Neural progenitor cell (in vitro differentiated cells): Measurements from ENCODE around the gene SEPTIN2. TPM values are rescaled to one million over a fixed set of nuclear protein-coding genes. Genes with fewer than 3 reads are reported as not detected.
A peak's percentile ranks its signal among the peaks of the same experiment; 100 is the strongest.

Experiments used
- DNase-seq: peaks from one replicate; pipeline ENCODE4 v3.0.0-alpha.2; 2016; ENCODE audit warnings: low spot score
- H2AFZ ChIP-seq: fragments of 200-600 bp; sonication (generic); replicated peaks from 2 replicates; pipeline ENCODE4 v1.6.1; 2016; ENCODE audit warnings: antibody characterized with exemption
- H3F3A ChIP-seq: fragments of 200-600 bp; sonication (generic); 2 replicates; pipeline ENCODE4 v1.6.1; 2016; ENCODE audit warnings: antibody characterized with exemption, low read depth
- H3K27ac ChIP-seq: fragments of 200-600 bp; sonication (generic); 2 replicates; pipeline ENCODE4 v1.5.1; 2016; ENCODE audit warnings: mild to moderate bottlenecking
- H3K27me3 ChIP-seq: fragments of 200-600 bp; sonication (generic); 2 replicates; pipeline ENCODE4 v1.6.1; 2016; ENCODE audit warnings: mild to moderate bottlenecking, moderate library complexity
- H3K36me3 ChIP-seq: fragments of 200-600 bp; sonication (generic); 2 replicates; pipeline ENCODE4 v1.5.1; 2016
- H3K4me1 ChIP-seq: fragments of 200-600 bp; sonication (generic); 2 replicates; pipeline ENCODE4 v1.6.1; 2016; ENCODE audit warnings: mixed run types
- H3K4me2 ChIP-seq: fragments of 200-600 bp; sonication (generic); 2 replicates; pipeline ENCODE4 v1.6.1; 2016
- H3K4me3 ChIP-seq: fragments of 200-600 bp; sonication (generic); 2 replicates; pipeline ENCODE4 v1.5.1; 2016
- H3K79me2 ChIP-seq: fragments of 200-600 bp; sonication (generic); 2 replicates; pipeline ENCODE4 v1.6.1; 2016; ENCODE audit warnings: low read depth
- H3K9ac ChIP-seq: fragments of 200-600 bp; sonication (generic); 2 replicates; pipeline ENCODE4 v1.6.1; 2016
- H3K9me3 ChIP-seq: fragments of 200-600 bp; sonication (generic); 2 replicates; pipeline ENCODE4 v1.5.1; 2016; ENCODE audit warnings: low read depth
- H4K20me1 ChIP-seq: fragments of 200-600 bp; sonication (generic); 2 replicates; pipeline ENCODE4 v1.6.1; 2016; ENCODE audit warnings: low read depth
- H3K27ac Mint-ChIP-seq: 3 replicates; pipeline ENCODE4 v1.8.0; 2021; ENCODE audit warnings: mixed read lengths
- H3K27me3 Mint-ChIP-seq: 2 replicates; pipeline ENCODE4 v1.8.0; 2022; ENCODE audit warnings: low read depth, mild to moderate bottlenecking, inconsistent platforms, moderate library complexity, mixed read lengths; ENCODE audit not compliant: insufficient read depth
- H3K36me3 Mint-ChIP-seq: 3 replicates; pipeline ENCODE4 v1.8.0; 2021; ENCODE audit warnings: mixed read lengths
- H3K4me1 Mint-ChIP-seq: 3 replicates; pipeline ENCODE4 v1.8.0; 2021; ENCODE audit warnings: mixed read lengths
- H3K4me3 Mint-ChIP-seq: 3 replicates; pipeline ENCODE4 v1.8.0; 2021; ENCODE audit warnings: mild to moderate bottlenecking, moderate library complexity, mixed read lengths
- H3K9me3 Mint-ChIP-seq: 3 replicates; pipeline ENCODE4 v1.8.0; 2020; ENCODE audit warnings: mixed read lengths
- CTCF ChIP-seq: fragments of 200-600 bp; sonication (generic); IDR thresholded peaks from 2 replicates; pipeline ENCODE4 v1.5.1; 2017; ENCODE audit warnings: antibody characterized with exemption, mild to moderate bottlenecking
- EZH2 ChIP-seq: fragments of 200-600 bp; sonication (generic); IDR thresholded peaks from 2 replicates; pipeline ENCODE4 v1.6.1; 2017; ENCODE audit warnings: antibody characterized with exemption, mild to moderate bottlenecking, moderate library complexity
- EZH2phosphoT487 ChIP-seq: fragments of 200-600 bp; sonication (generic); IDR thresholded peaks from 2 replicates; pipeline ENCODE4 v1.6.1; 2017; ENCODE audit warnings: antibody characterized with exemption
- total RNA-seq: library from RNA; depleted of rRNA; stranded (reverse); fragments of >200 nt; gene quantifications from 2 replicates; pipeline ENCODE4 v1.2.3, GENCODE V29; 2015; ENCODE audit warnings: low replicate concordance

The SEPTIN2 gene
- total RNA-seq, 1 donor from 2014 or later, result 632 TPM

- Histone ChIP-seq H3F3A (no peaks in the 10 kb centered on the region), H2AFZ (no peak overlapping the region), H4K20me1 (peaks cover 72% of the 10 kb centered on the region), H3K79me2 (peaks cover 100% of the 10 kb centered on the region), H3K27me3 (no peaks in the 10 kb centered on the region), H3K9me3 (no peaks in the 10 kb centered on the region), H3K27ac (no peak overlapping the region), H3K4me3 (no peak overlapping the region), H3K36me3 (no peaks in the 10 kb centered on the region), H3K4me1 (no peaks in the 10 kb centered on the region), H3K4me2 (no peak overlapping the region), H3K9ac (no peak overlapping the region)
- Mint-ChIP-seq H3K27me3 (no peaks in the 10 kb centered on the region), H3K27ac (no peak overlapping the region), H3K36me3 (peaks cover 6% of the 10 kb centered on the region), H3K4me3 (no peak overlapping the region), H3K4me1 (peaks cover 8% of the 10 kb centered on the region), H3K9me3 (no peaks in the 10 kb centered on the region)
- no peak for DNase-seq
- no peak for TF ChIP-seq CTCF
- no peak for TF ChIP-seq EZH2
- TF ChIP-seq EZH2phosphoT487, result no peak
Observed at GRCh38 chr2:241302083-241302482, 13.6 kb upstream of the SEPTIN2 start.

GRCh38 chr2:241302759-241303651 lies 12.7 kb upstream of the SEPTIN2 start:
- Histone ChIP-seq H4K20me1 (peaks cover 75% of the 10 kb centered on the region), H3K9me3 (no peaks in the 10 kb centered on the region), H3F3A (no peaks in the 10 kb centered on the region), H3K27me3 (no peaks in the 10 kb centered on the region), H3K4me3 (no peak overlapping the region), H2AFZ (no peak overlapping the region), H3K36me3 (no peaks in the 10 kb centered on the region), H3K27ac (no peak overlapping the region), H3K4me1 (no peaks in the 10 kb centered on the region), H3K4me2 (no peak overlapping the region), H3K79me2 (peaks cover 100% of the 10 kb centered on the region), H3K9ac (peak overlapping the region; percentile 43)
- no peak for TF ChIP-seq CTCF
- no peak for TF ChIP-seq EZH2phosphoT487
- TF ChIP-seq EZH2, result no peak
- Mint-ChIP-seq H3K9me3 (no peaks in the 10 kb centered on the region), H3K4me3 (no peak overlapping the region), H3K27me3 (no peaks in the 10 kb centered on the region), H3K4me1 (peaks cover 9% of the 10 kb centered on the region), H3K36me3 (peaks cover 5% of the 10 kb centered on the region), H3K27ac (no peak overlapping the region)
- DNase-seq, result no peak

- Histone ChIP-seq H3K9ac (no peak overlapping the region), H3K4me1 (no peaks in the 10 kb centered on the region), H2AFZ (no peak overlapping the region), H3F3A (no peaks in the 10 kb centered on the region), H3K79me2 (peaks cover 100% of the 10 kb centered on the region), H3K27me3 (no peaks in the 10 kb centered on the region), H3K4me3 (no peak overlapping the region), H3K4me2 (no peak overlapping the region), H3K27ac (no peak overlapping the region), H3K9me3 (no peaks in the 10 kb centered on the region), H4K20me1 (peaks cover 79% of the 10 kb centered on the region), H3K36me3 (no peaks in the 10 kb centered on the region)
- no peak for DNase-seq
- Mint-ChIP-seq H3K4me3 (no peak overlapping the region), H3K9me3 (no peaks in the 10 kb centered on the region), H3K36me3 (peaks cover 6% of the 10 kb centered on the region), H3K27me3 (no peaks in the 10 kb centered on the region), H3K4me1 (peaks cover 10% of the 10 kb centered on the region), H3K27ac (no peak overlapping the region)
- TF ChIP-seq CTCF (no peak), EZH2phosphoT487 (no peak), EZH2 (no peak)
Observed at GRCh38 chr2:241304039-241304670, 11.6 kb upstream of the SEPTIN2 start.
